Gastrocnemius medialis (tissue), 4 donors: ENCODE results near the gene MTM1. TPM values are rescaled to one million over a fixed set of nuclear protein-coding genes. Genes with fewer than 3 reads are reported as not detected.
A peak's percentile ranks its signal among the peaks of the same experiment; 100 is the strongest.

ENCODE experiments used
- ATAC-seq, 2 donors: fragments of 150-250 bp; one replicate each; pipeline ENCODE4 v1.9.1; 2016
- DNase-seq, 2 donors: peaks; one replicate each; pipeline ENCODE4 v3.0.0-alpha.2; 2019
- H3K27ac ChIP-seq, 4 donors: fragments of 200-600 bp; sonication (generic); 1 replicate in 1 of 4; 2 replicates in 3 of 4; pipeline ENCODE4 v1.5.1; 2016 to 2018; ENCODE audit warnings: mild to moderate bottlenecking in 2 of 4, moderate library complexity in 1 of 4
- H3K27me3 ChIP-seq, 3 donors: fragments of 200-600 bp; sonication (generic) in 2 of 3; 1 replicate in 1 of 3; 2 replicates in 2 of 3; pipeline versions ENCODE4 v1.5.1 to v1.6.0; 2016 to 2019; ENCODE audit warnings: mild to moderate bottlenecking in 1 of 3, moderate library complexity in 1 of 3
- H3K36me3 ChIP-seq, 2 donors: fragments of 200-600 bp; sonication (generic) in 1 of 2; one replicate each; pipeline ENCODE4 v1.5.1; 2017 to 2018
- H3K4me1 ChIP-seq, 2 donors: fragments of 200-600 bp; sonication (generic) in 1 of 2; one replicate each; pipeline ENCODE4 v1.5.1; 2016 to 2017; ENCODE audit warnings: mild to moderate bottlenecking in 2 of 2
- H3K4me3 ChIP-seq, 4 donors: fragments of 200-600 bp; sonication (generic) in 3 of 4; 1 replicate in 1 of 4; 2 replicates in 3 of 4; pipeline ENCODE4 v1.5.1; 2016 to 2019; ENCODE audit warnings: mild to moderate bottlenecking in 2 of 4
- H3K9me3 ChIP-seq, 3 donors: fragments of 200-600 bp; sonication (generic) in 2 of 3; 1 replicate in 1 of 3; 2 replicates in 2 of 3; pipeline ENCODE4 v1.5.1; 2016 to 2019
- CTCF ChIP-seq, 5 experiments: fragments of 450-650 bp in 3 of 5; fragments of 200-600 bp in 2 of 5; sonication (generic) in 2 of 5; IDR thresholded peaks in 4 of 5; conservative IDR thresholded peaks in 1 of 5; 1 replicate in 4 of 5; 2 replicates in 1 of 5; pipeline ENCODE4 v1.5.1; 2016 to 2019; ENCODE audit warnings: antibody characterized with exemption in 5 of 5, mild to moderate bottlenecking in 3 of 5, moderate library complexity in 3 of 5
- POLR2A ChIP-seq, 2 donors: fragments of 450-650 bp; IDR thresholded peaks; one replicate each; pipeline ENCODE4 v1.6.1; 2017; ENCODE audit warnings: antibody characterized with exemption in 2 of 2, mild to moderate bottlenecking in 2 of 2, moderate library complexity in 2 of 2
- in situ Hi-C, 4 donors: fragments of 200-750 bp; cut with MboI; loops; one replicate each; pipeline versions ENCODE4 v1.15.0 to v1.8.0; 2017; ENCODE audit warnings: low sequenced_read_pairs in 4 of 4
- intact Hi-C: fragments of 100-400 bp; cut with DNase I; formaldehyde crosslinking; loops from one replicate; pipeline ENCODE4 v1.15.1; 2023; ENCODE audit warnings: low total_unique reads
- total RNA-seq, 4 donors: library from RNA; depleted of rRNA; stranded (reverse); fragments of >200 nt; gene quantifications; one replicate each; pipeline versions ENCODE4 v1.1.0 to v1.2.3, GENCODE V29; 2016

MTM1 gene
- total RNA-seq, 4 donors from 2014 or later = 6.3 to 18.1 (median 11.5) TPM

- in situ Hi-C loops = no loop called here
- no peaks in the 10 kb centered on the region for H3K9me3 ChIP-seq
- intact Hi-C loops = no loop called here
Measured at GRCh38 chrX:150547375-150548115, 20.9 kb upstream of the MTM1 start.

GRCh38 chrX:150548251-150548650 lies 20.2 kb upstream of the MTM1 start:
- no peak for TF ChIP-seq POLR2A (IDR thresholded peaks at IDR 0.05)
- no peak for TF ChIP-seq CTCF (IDR thresholded peaks at IDR 0.05 in 4 of 5, conservative IDR thresholded peaks at IDR 0.05 in 1 of 5)
- no peaks in the 10 kb centered on the region for H3K27me3 ChIP-seq
- peak overlapping the region in 3 of 4 donors; percentile 53 to 62 (median 57) for H3K4me3 ChIP-seq
- peak overlapping the region; percentile 79 to 90 (median 80) for H3K27ac ChIP-seq
- H3K4me1 ChIP-seq = no peaks in the 10 kb centered on the region
- ATAC-seq = no peak
- H3K9me3 ChIP-seq = no peaks in the 10 kb centered on the region
- in situ Hi-C loops = no loop called here
- no peaks in the 10 kb centered on the region for H3K36me3 ChIP-seq
- intact Hi-C loops = no loop called here
- no peak for DNase-seq

More at GRCh38 chrX:150547375-150548115, 20.9 kb upstream of the MTM1 start:
- H3K4me1 ChIP-seq = no peaks in the 10 kb centered on the region
- ATAC-seq (peak; percentile 88 to 91), DNase-seq (peak; percentile 23 to 62)
- peak in 1 of 2 donors; percentile 28 for TF ChIP-seq POLR2A (IDR thresholded peaks at IDR 0.05)
- no peak for TF ChIP-seq CTCF (IDR thresholded peaks at IDR 0.05 in 4 of 5, conservative IDR thresholded peaks at IDR 0.05 in 1 of 5)
- peak overlapping the region; percentile 79 to 90 (median 80) for H3K27ac ChIP-seq
- no peaks in the 10 kb centered on the region for H3K27me3 ChIP-seq
- H3K36me3 ChIP-seq = no peaks in the 10 kb centered on the region
- peak overlapping the region; percentile 41 to 62 (median 55) for H3K4me3 ChIP-seq

GRCh38 chrX:150548684-150549083 lies 19.7 kb upstream of the MTM1 start:
- intact Hi-C loops = no loop called here
- in situ Hi-C loops = no loop called here

GRCh38 chrX:150551963-150552362 lies 16.5 kb upstream of the MTM1 start:
- Histone ChIP-seq H3K27me3 (no peaks in the 10 kb centered on the region), H3K4me3 (no peak overlapping the region), H3K36me3 (no peaks in the 10 kb centered on the region), H3K27ac (no peak overlapping the region), H3K4me1 (no peaks in the 10 kb centered on the region), H3K9me3 (no peaks in the 10 kb centered on the region)
- in situ Hi-C loops = no loop called here
- TF ChIP-seq CTCF (IDR thresholded peaks at IDR 0.05 in 4 of 5, conservative IDR thresholded peaks at IDR 0.05 in 1 of 5) = no peak
- no peak for TF ChIP-seq POLR2A (IDR thresholded peaks at IDR 0.05)
- ATAC-seq = no peak
- DNase-seq = no peak
- intact Hi-C loops = no loop called here

More at GRCh38 chrX:150548684-150549083, 19.7 kb upstream of the MTM1 start:
- TF ChIP-seq POLR2A (IDR thresholded peaks at IDR 0.05) (no peak), CTCF (IDR thresholded peaks at IDR 0.05 in 4 of 5, conservative IDR thresholded peaks at IDR 0.05 in 1 of 5) (no peak)
- Histone ChIP-seq H3K36me3 (no peaks in the 10 kb centered on the region), H3K9me3 (no peaks in the 10 kb centered on the region), H3K4me3 (no peak overlapping the region), H3K4me1 (no peaks in the 10 kb centered on the region), H3K27ac (no peak overlapping the region), H3K27me3 (no peaks in the 10 kb centered on the region)
- no peak for DNase-seq
- ATAC-seq = no peak
